Panc1 (cell line): ENCODE results near the gene ACCSL. TPM values are rescaled to one million over a fixed set of nuclear protein-coding genes. Genes with fewer than 3 reads are reported as not detected.

Source experiments
- ATAC-seq: fragments of 200-7000 bp; cut with Tn5 transposase; 2 replicates; pipeline ENCODE4 v1.9.1; 2020; ENCODE audit warnings: mild to moderate bottlenecking, moderate library complexity
- BruUV-seq: library from RNA; stranded (reverse); fragments of 400-500 nt; replicated peaks from 2 replicates; lab custom pipeline; 2021; lab: Mats Ljungman, UMichigan
- CTCF ChIA-PET: fragments of 300-600 bp; sonication (Branson Sonifier 250); formaldehyde crosslinking; loops from one replicate; lab custom pipeline; 2022; ENCODE audit warnings: antibody characterized with exemption; lab: Charles Lee
- POLR2A ChIA-PET: fragments of 300-600 bp; sonication (Branson Sonifier 250); formaldehyde crosslinking; loops from one replicate; lab custom pipeline; 2022; ENCODE audit warnings: antibody characterized with exemption; lab: Charles Lee
- DNase-seq: peaks from one replicate; pipeline ENCODE4 v3.0.0-alpha.2; 2010; ENCODE audit warnings: low read depth, low spot score
- H3K27ac ChIP-seq: 2 replicates; pipeline ENCODE4 v1.5.1; 2011; ENCODE audit warnings: mild to moderate bottlenecking, low read length, inconsistent platforms
- H3K27me3 ChIP-seq: fragments of 200-500 bp; sonication (Bioruptor generic); 2 replicates; pipeline ENCODE4 v1.6.0; 2014; ENCODE audit warnings: low read length, inconsistent platforms; ENCODE audit not compliant: control insufficient read depth, insufficient read depth
- H3K36me3 ChIP-seq: fragments of 200-500 bp; sonication (Bioruptor generic); 2 replicates; pipeline ENCODE4 v1.5.1; 2014; ENCODE audit warnings: inconsistent platforms, mild to moderate bottlenecking, low read length, moderate library complexity; ENCODE audit not compliant: control insufficient read depth, insufficient read depth
- H3K4me1 ChIP-seq: 2 replicates; pipeline ENCODE4 v1.5.1; 2011; ENCODE audit warnings: inconsistent platforms, mild to moderate bottlenecking, low read length, moderate library complexity; ENCODE audit not compliant: control insufficient read depth, insufficient read depth
- H3K4me3 ChIP-seq, 2 experiments: 2 replicates each; pipeline ENCODE4 v1.5.1; 2011 to 2012; ENCODE audit warnings: low read depth in 2 of 2, low read length in 2 of 2, mild to moderate bottlenecking in 2 of 2, inconsistent platforms in 1 of 2, moderate library complexity in 1 of 2
- H3K9me3 ChIP-seq: fragments of 200-500 bp; sonication (Bioruptor generic); 2 replicates; pipeline ENCODE4 v1.5.1; 2014; ENCODE audit warnings: low read depth, mild to moderate bottlenecking, inconsistent platforms, low read length, moderate library complexity; ENCODE audit not compliant: control insufficient read depth, insufficient read depth
- CTCF ChIP-seq: fragments of 450-650 bp; IDR thresholded peaks from 2 replicates; pipeline ENCODE4 v1.5.1; 2017; ENCODE audit warnings: mild to moderate bottlenecking
- POLR2AphosphoS5 ChIP-seq: IDR thresholded peaks from 2 replicates; pipeline ENCODE4 v1.6.1; 2012; ENCODE audit warnings: mild to moderate bottlenecking, low read depth, low read length, moderate library complexity
- REST ChIP-seq, 2 experiments: IDR thresholded peaks; 2 replicates each; pipeline ENCODE4 v1.6.1; 2011 to 2012; ENCODE audit warnings: low read depth in 2 of 2, control low read depth in 1 of 2, low read length in 1 of 2, mild to moderate bottlenecking in 1 of 2, moderate library complexity in 1 of 2; ENCODE audit not compliant: insufficient read depth in 1 of 2
- SIN3A ChIP-seq: IDR thresholded peaks from 2 replicates; pipeline ENCODE4 v1.6.1; 2012; ENCODE audit warnings: low read depth, mild to moderate bottlenecking, low read length, moderate library complexity, borderline replicate concordance; ENCODE audit not compliant: insufficient read depth
- TCF7L2 ChIP-seq: IDR thresholded peaks from 2 replicates; pipeline ENCODE4 v1.6.1; 2011; ENCODE audit warnings: mild to moderate bottlenecking, low read depth, low read length, inconsistent platforms
- in situ Hi-C: cut with HindIII; loops from 2 replicates; pipeline ENCODE4 v1.10.0; 2016; ENCODE audit warnings: low sequenced_read_pairs, low pct_unique_long_range_greater_than_20kb
- intact Hi-C: fragments of 100-400 bp; cut with micrococcal nuclease; formaldehyde crosslinking; loops from one replicate; pipeline ENCODE4 v1.10.0; 2022; ENCODE audit not compliant: unreplicated experiment
- total RNA-seq: library from RNA; stranded (reverse); gene quantifications from one replicate; pipeline ENCODE4 v1.2.1, GENCODE V29; 2021; ENCODE audit not compliant: unreplicated experiment

The ACCSL gene
- total RNA-seq, 1 experiment from 2014 or later = not detected

- no peak for DNase-seq
Observed at GRCh38 chr11:44104481-44105294, 56.9 kb downstream of the ACCSL start.

GRCh38 chr11:44108260-44108659, 60.5 kb downstream of the ACCSL start:
- POLR2A ChIA-PET = no interaction called here
- BruUV-seq = no TSS peak

More at GRCh38 chr11:44104481-44105294, 56.9 kb downstream of the ACCSL start:
- intact Hi-C loops (no loop called here), in situ Hi-C loops (no loop called here)
- ChIA-PET CTCF (interaction anchor here (0.7 to 2.1 kb wide), 5 partner anchors 9 to 213 kb away, joined by 3 to 14 read pairs (median 4); partner anchors contain the start of gene EXT2), POLR2A (no interaction called here)
- no peak overlapping the region for H3K4me3 ChIP-seq
- no peaks in the 10 kb centered on the region for H3K27me3 ChIP-seq
- no peaks in the 10 kb centered on the region for H3K4me1 ChIP-seq
- no peak for ATAC-seq
- BruUV-seq = no TSS peak
- H3K36me3 ChIP-seq = no peaks in the 10 kb centered on the region
- H3K9me3 ChIP-seq = no peaks in the 10 kb centered on the region
- TF ChIP-seq CTCF = peak; percentile 25
- no peak for TF ChIP-seq REST (IDR thresholded peaks at IDR 0.05; ENCODE audit: insufficient read depth in 1 of 2, low read depth in 2 of 2, low read length in 1 of 2)
- H3K27ac ChIP-seq = no peak overlapping the region

More at GRCh38 chr11:44108260-44108659, 60.5 kb downstream of the ACCSL start:
- no peaks in the 10 kb centered on the region for H3K4me1 ChIP-seq
- no peak overlapping the region for H3K27ac ChIP-seq
- CTCF ChIA-PET = no interaction called here
- H3K4me3 ChIP-seq = no peak overlapping the region
- intact Hi-C loops (no loop called here), in situ Hi-C loops (no loop called here)
- no peaks in the 10 kb centered on the region for H3K27me3 ChIP-seq
- no peaks in the 10 kb centered on the region for H3K9me3 ChIP-seq
- no peak for ATAC-seq
- no peak for TF ChIP-seq REST (IDR thresholded peaks at IDR 0.05; ENCODE audit: insufficient read depth in 1 of 2, low read depth in 2 of 2, low read length in 1 of 2)
- no peak for TF ChIP-seq POLR2AphosphoS5
- TF ChIP-seq TCF7L2 = no peak
- TF ChIP-seq CTCF = no peak
- TF ChIP-seq SIN3A = no peak
- DNase-seq = no peak
- no peaks in the 10 kb centered on the region for H3K36me3 ChIP-seq
